ENCODE measurements around the gene NPR3. TPM values are rescaled to one million over a fixed set of nuclear protein-coding genes. Genes with fewer than 3 reads are reported as not detected.

The NPR3 gene
- total and polyA plus RNA-seq, 2 of the 8 experiments (the other 6 are each of a cell fraction or from before 2014, with no cell fraction given) = not detected

DNA sequence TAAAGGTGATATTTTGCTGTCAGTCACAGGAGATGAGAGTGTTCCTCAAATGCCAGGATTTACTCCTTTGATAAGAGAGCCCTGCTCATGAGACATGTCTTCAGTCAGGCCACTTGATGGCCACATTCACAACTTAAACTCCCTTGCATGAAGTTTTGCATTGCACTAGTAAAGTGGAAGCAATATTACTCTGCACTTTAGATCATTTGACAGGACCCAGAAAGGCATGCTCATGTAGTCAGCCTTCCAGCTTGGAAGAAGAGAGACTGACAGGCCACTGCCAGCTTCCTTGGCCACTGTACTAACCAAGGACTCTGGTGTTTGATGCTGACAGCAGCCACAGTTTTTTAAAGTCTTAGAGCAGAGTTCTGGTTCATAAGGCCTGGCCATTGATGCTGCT, 42.6 kb downstream of the NPR3 start (continued):
- no peak for TF ChIP-seq CBX5 (IDR thresholded peaks at IDR 0.05; ENCODE audit: low read depth, low read length)
- TF ChIP-seq EZH2 (IDR thresholded peaks at IDR 0.05; ENCODE audit: low read depth, low read length, severe bottlenecking) = no peak
- no peak for TF ChIP-seq CHD2 (IDR thresholded peaks at IDR 0.05; ENCODE audit: low read length)
- no peak for TF ChIP-seq TBP (IDR thresholded peaks at IDR 0.05; ENCODE audit: low read depth, low read length)
- TF ChIP-seq JUN (IDR thresholded peaks at IDR 0.05; ENCODE audit: low read depth, low read length) = no peak
- TF ChIP-seq ATF2 (IDR thresholded peaks at IDR 0.05; ENCODE audit: low read length) = no peak
- TF ChIP-seq ASH2L (IDR thresholded peaks at IDR 0.05; ENCODE audit: low read length) = no peak
- no peak for TF ChIP-seq CTCF (IDR thresholded peaks at IDR 0.05; ENCODE audit: control extremely low read depth in 1 of 3, insufficient read depth in 1 of 3, low read depth in 1 of 3, low read length in 3 of 3)
- TF ChIP-seq KDM5A (IDR thresholded peaks at IDR 0.05; ENCODE audit: low read length) = no peak
- TF ChIP-seq BCL11A (IDR thresholded peaks at IDR 0.05; ENCODE audit: low read depth in 2 of 2, low read length in 2 of 2) = no peak

All from H1 (cell line).